GM12878 (cell line): ENCODE results near the gene SAP30L.

Source experiments
- CEBPB ChIP-seq, 2 experiments: fragments of 150-350 bp in 1 of 2; IDR thresholded peaks; 2 replicates each; pipeline ENCODE4 v1.6.1; 2012 to 2014; ENCODE audit warnings: low read depth in 2 of 2, low read length in 2 of 2, borderline replicate concordance in 1 of 2, inconsistent platforms in 1 of 2
- CREM ChIP-seq: IDR thresholded peaks from 2 replicates; pipeline ENCODE4 v1.6.1; 2014; ENCODE audit warnings: antibody characterized with exemption, low read depth
- CTCF ChIP-seq, 3 experiments: IDR thresholded peaks in 2 of 3; conservative IDR thresholded peaks in 1 of 3; 2 replicates each; pipeline ENCODE4 v1.5.1; 2011; ENCODE audit warnings: low read depth in 3 of 3, low read length in 3 of 3, mild to moderate bottlenecking in 3 of 3, control low read depth in 2 of 3, moderate library complexity in 2 of 3, inconsistent platforms in 1 of 3, mixed read lengths in 1 of 3; ENCODE audit not compliant: control insufficient read depth in 2 of 3, insufficient read depth in 1 of 3; ENCODE audit errors: extremely low read depth in 1 of 3
- MYC ChIP-seq: IDR thresholded peaks from 2 replicates; pipeline ENCODE4 v1.6.1; 2011; ENCODE audit warnings: mild to moderate bottlenecking, low read length, moderate library complexity, inconsistent platforms; ENCODE audit not compliant: insufficient read depth, insufficient replicate concordance, insufficient read length, severe bottlenecking
- POLR2A ChIP-seq: IDR thresholded peaks from 2 replicates; pipeline ENCODE4 v1.6.1; 2011; ENCODE audit warnings: low read depth, mild to moderate bottlenecking, low read length
- POLR2AphosphoS5 ChIP-seq: IDR thresholded peaks from 2 replicates; pipeline ENCODE4 v1.6.1; 2011; ENCODE audit warnings: mild to moderate bottlenecking, low read length, inconsistent platforms
- RAD51 ChIP-seq: fragments of 450-650 bp; IDR thresholded peaks from 2 replicates; pipeline ENCODE4 v1.6.1; 2016; ENCODE audit warnings: moderate library complexity, mild to moderate bottlenecking, inconsistent platforms
- SMC3 ChIP-seq: IDR thresholded peaks from 2 replicates; pipeline ENCODE4 v1.6.1; 2011; ENCODE audit warnings: low read length, improper control_type of control experiment, borderline replicate concordance
- TAF1 ChIP-seq: IDR thresholded peaks from 2 replicates; pipeline ENCODE4 v1.6.1; 2011; ENCODE audit warnings: mild to moderate bottlenecking, low read depth, low read length, borderline replicate concordance
- TBL1XR1 ChIP-seq: IDR thresholded peaks from 2 replicates; pipeline ENCODE4 v1.6.1; 2012; ENCODE audit warnings: low read depth, low read length, improper control_type of control experiment
- USF1 ChIP-seq: IDR thresholded peaks from 2 replicates; pipeline ENCODE4 v1.6.1; 2011; ENCODE audit warnings: borderline replicate concordance, low read depth, mild to moderate bottlenecking, moderate library complexity, mixed read lengths, low read length; ENCODE audit not compliant: insufficient read depth; ENCODE audit errors: extremely low read length
- YY1 ChIP-seq: IDR thresholded peaks from 2 replicates; pipeline ENCODE4 v1.6.1; 2011; ENCODE audit warnings: low read depth, mild to moderate bottlenecking, low read length
- ZBTB11 ChIP-seq: fragments of 450-650 bp; formaldehyde crosslinking; IDR thresholded peaks from 2 replicates; pipeline ENCODE4 v1.5.0; 2022; ENCODE audit warnings: mild to moderate bottlenecking, missing genetic modification characterization
- TF ChIP-seq, protein P1 (sequence below): IDR thresholded peaks from 2 replicates; pipeline ENCODE4 v1.6.1; 2012; ENCODE audit warnings: improper control_type of control experiment, low read depth, low read length; ENCODE audit not compliant: insufficient replicate concordance

DNA sequence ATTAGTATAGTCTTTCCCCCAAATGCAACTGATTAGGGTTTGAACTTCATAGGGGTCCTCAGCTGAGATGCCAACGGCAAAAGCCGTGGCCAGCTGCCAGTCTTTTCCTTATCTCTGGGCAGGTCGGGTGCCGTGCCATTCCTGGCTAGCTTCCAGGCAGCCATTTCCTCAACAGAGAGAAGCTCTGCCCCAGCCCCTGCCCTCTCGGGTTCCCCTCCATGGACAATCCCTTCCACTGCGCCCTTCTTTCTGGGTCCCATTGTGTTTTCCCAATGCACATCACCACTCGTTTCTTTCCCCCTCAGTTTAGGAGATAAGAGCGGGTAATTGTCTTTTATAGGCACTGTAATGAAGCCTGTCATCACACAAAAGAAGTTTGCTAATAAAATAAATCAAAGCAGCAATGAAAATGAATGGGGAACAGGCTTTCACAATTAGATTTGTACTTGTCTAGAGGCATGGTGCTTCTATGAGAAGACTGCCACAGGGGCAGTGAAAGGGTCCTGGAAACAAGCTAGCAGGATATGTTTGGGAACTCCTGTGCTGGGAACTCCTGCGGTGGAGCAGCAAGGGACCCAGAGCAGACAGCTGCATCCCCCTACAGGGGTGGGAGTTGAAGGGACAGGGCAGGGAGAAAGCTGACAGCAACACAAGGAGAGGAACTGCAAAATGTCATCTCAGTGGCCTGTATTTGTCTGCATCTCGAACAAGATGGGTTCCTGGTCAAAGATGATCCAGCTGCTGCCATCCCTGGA, 48.0 kb upstream of the SAP30L start:
- TF ChIP-seq USF1 (no peak), TAF1 (no peak), TBL1XR1 (no peak), ZBTB11 (no peak), CTCF (IDR thresholded peaks at IDR 0.05 in 2 of 3, conservative IDR thresholded peaks at IDR 0.05 in 1 of 3; ENCODE audit: control insufficient read depth in 2 of 3, extremely low read depth in 1 of 3, insufficient read depth in 1 of 3, low read depth in 3 of 3, low read length in 3 of 3) (0 out of 6 replicates have a peak, but pooled peaks of 1 of the 3 experiments have one; percentile 4), CEBPB (IDR thresholded peaks at IDR 0.05; ENCODE audit: borderline replicate concordance in 1 of 2, low read depth in 2 of 2, low read length in 2 of 2) (no peak), CREM (no peak), MYC (no peak), RAD51 (no peak), YY1 (peak; percentile 47; the same call in 1 of the 2 replicates), POLR2A (no peak), POLR2AphosphoS5 (no peak), SMC3 (no peak)
- TF ChIP-seq, protein P1, sequence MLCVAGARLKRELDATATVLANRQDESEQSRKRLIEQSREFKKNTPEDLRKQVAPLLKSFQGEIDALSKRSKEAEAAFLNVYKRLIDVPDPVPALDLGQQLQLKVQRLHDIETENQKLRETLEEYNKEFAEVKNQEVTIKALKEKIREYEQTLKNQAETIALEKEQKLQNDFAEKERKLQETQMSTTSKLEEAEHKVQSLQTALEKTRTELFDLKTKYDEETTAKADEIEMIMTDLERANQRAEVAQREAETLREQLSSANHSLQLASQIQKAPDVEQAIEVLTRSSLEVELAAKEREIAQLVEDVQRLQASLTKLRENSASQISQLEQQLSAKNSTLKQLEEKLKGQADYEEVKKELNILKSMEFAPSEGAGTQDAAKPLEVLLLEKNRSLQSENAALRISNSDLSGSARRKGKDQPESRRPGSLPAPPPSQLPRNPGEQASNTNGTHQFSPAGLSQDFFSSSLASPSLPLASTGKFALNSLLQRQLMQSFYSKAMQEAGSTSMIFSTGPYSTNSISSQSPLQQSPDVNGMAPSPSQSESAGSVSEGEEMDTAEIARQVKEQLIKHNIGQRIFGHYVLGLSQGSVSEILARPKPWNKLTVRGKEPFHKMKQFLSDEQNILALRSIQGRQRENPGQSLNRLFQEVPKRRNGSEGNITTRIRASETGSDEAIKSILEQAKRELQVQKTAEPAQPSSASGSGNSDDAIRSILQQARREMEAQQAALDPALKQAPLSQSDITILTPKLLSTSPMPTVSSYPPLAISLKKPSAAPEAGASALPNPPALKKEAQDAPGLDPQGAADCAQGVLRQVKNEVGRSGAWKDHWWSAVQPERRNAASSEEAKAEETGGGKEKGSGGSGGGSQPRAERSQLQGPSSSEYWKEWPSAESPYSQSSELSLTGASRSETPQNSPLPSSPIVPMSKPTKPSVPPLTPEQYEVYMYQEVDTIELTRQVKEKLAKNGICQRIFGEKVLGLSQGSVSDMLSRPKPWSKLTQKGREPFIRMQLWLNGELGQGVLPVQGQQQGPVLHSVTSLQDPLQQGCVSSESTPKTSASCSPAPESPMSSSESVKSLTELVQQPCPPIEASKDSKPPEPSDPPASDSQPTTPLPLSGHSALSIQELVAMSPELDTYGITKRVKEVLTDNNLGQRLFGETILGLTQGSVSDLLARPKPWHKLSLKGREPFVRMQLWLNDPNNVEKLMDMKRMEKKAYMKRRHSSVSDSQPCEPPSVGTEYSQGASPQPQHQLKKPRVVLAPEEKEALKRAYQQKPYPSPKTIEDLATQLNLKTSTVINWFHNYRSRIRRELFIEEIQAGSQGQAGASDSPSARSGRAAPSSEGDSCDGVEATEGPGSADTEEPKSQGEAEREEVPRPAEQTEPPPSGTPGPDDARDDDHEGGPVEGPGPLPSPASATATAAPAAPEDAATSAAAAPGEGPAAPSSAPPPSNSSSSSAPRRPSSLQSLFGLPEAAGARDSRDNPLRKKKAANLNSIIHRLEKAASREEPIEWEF: no peak
